Mammary epithelial cell (primary cell): ENCODE results near the gene DCK.

Experiments
- CTCF ChIP-seq, 2 donors: IDR thresholded peaks in 1 of 2; conservative IDR thresholded peaks in 1 of 2; 2 replicates each; pipeline ENCODE4 v1.5.1; 2011 to 2012; ENCODE audit warnings: inconsistent platforms in 2 of 2, low read length in 2 of 2, mild to moderate bottlenecking in 2 of 2, control low read depth in 1 of 2, low read depth in 1 of 2; ENCODE audit not compliant: insufficient read depth in 1 of 2; ENCODE audit errors: extremely low read depth in 1 of 2
- EZH2 ChIP-seq: IDR thresholded peaks from 2 replicates; pipeline ENCODE4 v1.6.1; 2012; ENCODE audit warnings: low read length, inconsistent platforms, borderline replicate concordance

DNA sequence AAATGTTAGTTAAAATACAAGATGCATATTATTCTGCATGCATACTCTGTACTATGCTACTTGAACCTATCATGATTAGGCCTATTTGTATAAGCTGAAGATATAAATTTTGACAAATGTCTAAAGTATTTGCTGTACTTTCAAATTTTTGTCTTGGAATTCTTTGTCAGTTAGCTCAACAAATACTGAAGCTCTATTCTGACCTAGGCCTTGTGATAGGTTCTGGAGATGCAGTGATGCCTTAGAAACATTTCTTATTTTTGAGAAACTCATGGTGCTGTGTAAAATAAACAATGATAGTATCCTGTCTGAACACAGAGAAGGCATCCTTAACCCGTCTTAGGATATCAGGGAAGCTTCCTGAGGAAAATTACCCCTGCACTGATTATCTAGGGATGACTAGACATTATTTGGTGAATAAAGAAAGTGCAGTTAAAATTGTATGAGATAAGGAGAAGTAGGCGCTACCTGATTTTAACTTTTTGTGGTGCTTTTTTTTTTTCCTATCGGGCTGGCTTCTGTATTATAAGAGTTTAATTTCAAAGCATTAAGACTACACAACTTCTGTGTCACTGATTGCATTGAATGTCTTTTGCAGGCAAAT is 47.9 kb upstream of the DCK start:
- TF ChIP-seq EZH2 (no peak), CTCF (conservative IDR thresholded peaks at IDR 0.05 in 1 of 2, IDR thresholded peaks at IDR 0.05 in 1 of 2; ENCODE audit: extremely low read depth in 1 of 2, insufficient read depth in 1 of 2, low read depth in 1 of 2, low read length in 2 of 2) (no peak)
